IPS-NIHi7 (cell line): Measurements from ENCODE around the gene WDR20.
A peak's percentile ranks its signal among the peaks of the same experiment; 100 is the strongest.
"Not testable (repeated sequence)": the region's sequence is repeated elsewhere in the genome, so short reads cannot be mapped to it uniquely, and the experiment has no call there.

Experiments used
- DNase-seq: peaks from one replicate; pipeline ENCODE4 v3.0.0; 2012; ENCODE audit warnings: mixed read lengths; ENCODE audit errors: extremely low spot score

WDR20 gene

GRCh38 chr14:102139286-102140026 lies at the start of gene WDR20:
Gene WDR20, plus strand, starts transcription at chr14:102139897. Its CDS starts 27 bp downstream, at chr14:102139924.
- peak; percentile 100 for DNase-seq

- no peak for DNase-seq
Observed at GRCh38 chr14:102090713-102091112, 49.0 kb upstream of the WDR20 start.

GRCh38 chr14:102092806-102093205 lies 46.9 kb upstream of the WDR20 start:
- no peak for DNase-seq

GRCh38 chr14:102094101-102094500 lies 45.6 kb upstream of the WDR20 start:
- DNase-seq, result no peak

- DNase-seq, result no peak
Observed at GRCh38 chr14:102095231-102095870, 44.3 kb upstream of the WDR20 start.

GRCh38 chr14:102095871-102096568 lies 43.7 kb upstream of the WDR20 start:
- no peak for DNase-seq

GRCh38 chr14:102096569-102097188 lies 43.0 kb upstream of the WDR20 start:
- peak; percentile 76 for DNase-seq

- peak; percentile 65 for DNase-seq
Observed at GRCh38 chr14:102097441-102098135, 42.1 kb upstream of the WDR20 start.

GRCh38 chr14:102103062-102103695 lies 36.5 kb upstream of the WDR20 start:
- DNase-seq, result no peak

- DNase-seq, result no peak
Observed at GRCh38 chr14:102105369-102105768, 34.3 kb upstream of the WDR20 start.

GRCh38 chr14:102109332-102109731 lies 30.4 kb upstream of the WDR20 start:
- not testable (repeated sequence) for DNase-seq

- no peak for DNase-seq
Observed at GRCh38 chr14:102111101-102111500, 28.6 kb upstream of the WDR20 start.

- no peak for DNase-seq
Observed at GRCh38 chr14:102116361-102117180, 23.1 kb upstream of the WDR20 start.

GRCh38 chr14:102117852-102118251 lies 21.8 kb upstream of the WDR20 start:
- no peak for DNase-seq

- no peak for DNase-seq
Observed at GRCh38 chr14:102120888-102121287, 18.8 kb upstream of the WDR20 start.

- DNase-seq, result no peak
Observed at GRCh38 chr14:102121567-102121966, 18.1 kb upstream of the WDR20 start.

GRCh38 chr14:102124419-102124818 lies 15.3 kb upstream of the WDR20 start:
- no peak for DNase-seq

GRCh38 chr14:102125546-102125945 lies 14.2 kb upstream of the WDR20 start:
- no peak for DNase-seq

- DNase-seq, result no peak
Observed at GRCh38 chr14:102126807-102127455, 12.8 kb upstream of the WDR20 start.

GRCh38 chr14:102131741-102132140 lies 8.0 kb upstream of the WDR20 start:
- DNase-seq, result no peak
